ENCODE data around the gene TRIP6. TPM values are rescaled to one million over a fixed set of nuclear protein-coding genes. Genes with fewer than 3 reads are reported as not detected.

Gene TRIP6
- total RNA-seq, 2 donors from 2014 or later: 71.9 to 103 TPM

DNA sequence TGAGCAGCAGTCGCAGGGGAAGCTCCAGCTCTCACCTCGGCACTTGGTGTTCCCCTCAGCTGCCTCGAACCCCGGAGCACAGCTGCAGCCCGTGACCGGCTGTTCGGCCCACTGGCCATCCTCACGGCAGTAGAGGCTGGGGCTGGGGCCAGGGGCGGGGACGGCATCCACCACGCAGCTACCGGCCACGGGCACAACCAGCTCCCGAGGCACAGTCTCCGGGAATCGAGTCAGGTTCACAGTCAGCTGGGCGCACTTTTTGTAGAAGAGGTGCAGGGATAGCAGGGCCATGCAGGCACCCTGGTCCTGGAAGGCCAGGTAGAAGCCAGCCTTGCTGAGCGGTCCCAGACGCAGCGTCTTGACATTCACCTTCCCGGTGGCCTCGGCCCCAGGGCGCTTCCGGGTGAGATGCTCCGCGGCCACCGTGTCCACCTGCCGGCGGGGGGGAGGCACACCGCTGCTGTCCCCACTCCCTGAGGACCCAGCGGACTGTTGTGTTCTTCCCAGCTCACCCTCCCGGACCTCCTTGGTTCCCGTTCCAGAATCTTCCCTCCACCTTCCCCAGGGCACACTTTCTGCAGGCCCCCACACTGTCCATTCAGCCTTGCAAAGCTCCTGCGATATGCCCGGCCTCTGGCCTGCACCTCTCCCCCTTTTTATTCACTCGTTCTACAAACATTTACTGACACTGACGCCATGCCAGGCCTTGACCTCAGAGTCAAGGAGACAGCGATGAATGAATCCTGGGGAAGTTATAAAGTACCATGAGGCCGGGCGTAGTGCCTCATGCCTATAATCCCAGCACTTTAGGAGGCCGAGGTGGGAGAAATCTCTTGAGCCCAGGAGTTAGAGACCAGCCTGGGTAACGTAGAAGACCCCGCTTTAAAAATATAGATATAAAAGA is 44.7 kb upstream of the TRIP6 start:
- peaks cover 0 to 12% of the 10 kb centered on the region in 2 donors for H3K4me1 ChIP-seq (ENCODE audit: control insufficient read depth in 1 of 2, low read depth in 2 of 2)
- H3K4me3 ChIP-seq: no peak overlapping the region
- no peak overlapping the region for H3K27ac ChIP-seq
- TF ChIP-seq, protein P1, sequence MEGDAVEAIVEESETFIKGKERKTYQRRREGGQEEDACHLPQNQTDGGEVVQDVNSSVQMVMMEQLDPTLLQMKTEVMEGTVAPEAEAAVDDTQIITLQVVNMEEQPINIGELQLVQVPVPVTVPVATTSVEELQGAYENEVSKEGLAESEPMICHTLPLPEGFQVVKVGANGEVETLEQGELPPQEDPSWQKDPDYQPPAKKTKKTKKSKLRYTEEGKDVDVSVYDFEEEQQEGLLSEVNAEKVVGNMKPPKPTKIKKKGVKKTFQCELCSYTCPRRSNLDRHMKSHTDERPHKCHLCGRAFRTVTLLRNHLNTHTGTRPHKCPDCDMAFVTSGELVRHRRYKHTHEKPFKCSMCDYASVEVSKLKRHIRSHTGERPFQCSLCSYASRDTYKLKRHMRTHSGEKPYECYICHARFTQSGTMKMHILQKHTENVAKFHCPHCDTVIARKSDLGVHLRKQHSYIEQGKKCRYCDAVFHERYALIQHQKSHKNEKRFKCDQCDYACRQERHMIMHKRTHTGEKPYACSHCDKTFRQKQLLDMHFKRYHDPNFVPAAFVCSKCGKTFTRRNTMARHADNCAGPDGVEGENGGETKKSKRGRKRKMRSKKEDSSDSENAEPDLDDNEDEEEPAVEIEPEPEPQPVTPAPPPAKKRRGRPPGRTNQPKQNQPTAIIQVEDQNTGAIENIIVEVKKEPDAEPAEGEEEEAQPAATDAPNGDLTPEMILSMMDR (IDR thresholded peaks at IDR 0.05): no peak
- no peaks in the 10 kb centered on the region for H3K9me3 ChIP-seq
- ATAC-seq (ENCODE audit: insufficient number of reproducible peaks, low FRiP score, low read depth) (no peak), DNase-seq (ENCODE audit: low spot score) (no peak)
- H3K36me3 ChIP-seq: no peaks in the 10 kb centered on the region
- H3K27me3 ChIP-seq (replicated peaks; ENCODE audit: insufficient read depth): peaks cover 13% of the 10 kb centered on the region

DNA sequence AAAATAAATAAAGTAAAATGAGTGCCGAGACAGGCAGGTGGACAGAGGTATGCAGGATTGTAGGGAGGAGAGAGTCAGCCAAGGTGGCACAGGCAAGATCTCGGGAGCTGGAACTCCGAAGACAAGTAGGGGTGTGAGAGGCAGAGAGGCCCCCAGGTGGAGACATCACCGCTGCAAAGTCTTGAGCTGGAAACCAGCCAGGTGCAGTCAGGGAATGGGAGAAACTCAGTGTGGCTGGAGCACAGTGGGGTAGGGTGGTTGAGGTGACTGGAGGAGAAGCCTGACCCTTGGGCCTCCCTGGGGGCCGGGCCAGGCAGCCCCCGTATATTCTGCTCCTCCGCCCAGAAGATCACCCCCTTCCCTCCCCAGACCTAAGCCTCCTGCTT is 44.1 kb upstream of the TRIP6 start:
- peaks cover 0 to 19% of the 10 kb centered on the region in 2 donors for H3K4me1 ChIP-seq (ENCODE audit: control insufficient read depth in 1 of 2, low read depth in 2 of 2)
- no peaks in the 10 kb centered on the region for H3K9me3 ChIP-seq
- H3K27ac ChIP-seq: no peak overlapping the region
- no peak for ATAC-seq (ENCODE audit: insufficient number of reproducible peaks, low FRiP score, low read depth)
- no peak overlapping the region for H3K4me3 ChIP-seq
- TF ChIP-seq, protein P1 (IDR thresholded peaks at IDR 0.05): no peak
- no peak for DNase-seq (ENCODE audit: low spot score)
- no peaks in the 10 kb centered on the region for H3K36me3 ChIP-seq
- H3K27me3 ChIP-seq (replicated peaks; ENCODE audit: insufficient read depth): peaks cover 13% of the 10 kb centered on the region

DNA sequence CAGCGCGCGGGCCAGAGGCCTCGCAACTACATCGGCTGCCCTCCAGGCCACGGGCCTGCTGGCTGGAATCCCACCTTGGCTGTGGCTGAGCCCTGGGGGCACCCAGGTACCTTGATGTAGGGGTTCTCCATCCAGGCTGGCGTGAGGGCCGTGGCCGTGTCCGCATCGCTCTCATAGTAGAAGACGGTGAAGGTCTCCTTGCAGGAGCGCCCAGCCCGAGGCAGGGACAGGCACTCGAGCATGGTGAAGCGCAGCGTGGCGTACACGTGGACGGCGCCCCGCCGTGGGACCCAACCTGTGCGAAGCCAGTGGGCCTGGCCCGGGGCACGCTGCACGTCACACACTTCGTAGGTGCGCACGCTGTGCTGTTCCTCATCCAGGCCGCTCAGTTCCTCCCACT is 43.7 kb upstream of the TRIP6 start:
- no peaks in the 10 kb centered on the region for H3K36me3 ChIP-seq

DNA sequence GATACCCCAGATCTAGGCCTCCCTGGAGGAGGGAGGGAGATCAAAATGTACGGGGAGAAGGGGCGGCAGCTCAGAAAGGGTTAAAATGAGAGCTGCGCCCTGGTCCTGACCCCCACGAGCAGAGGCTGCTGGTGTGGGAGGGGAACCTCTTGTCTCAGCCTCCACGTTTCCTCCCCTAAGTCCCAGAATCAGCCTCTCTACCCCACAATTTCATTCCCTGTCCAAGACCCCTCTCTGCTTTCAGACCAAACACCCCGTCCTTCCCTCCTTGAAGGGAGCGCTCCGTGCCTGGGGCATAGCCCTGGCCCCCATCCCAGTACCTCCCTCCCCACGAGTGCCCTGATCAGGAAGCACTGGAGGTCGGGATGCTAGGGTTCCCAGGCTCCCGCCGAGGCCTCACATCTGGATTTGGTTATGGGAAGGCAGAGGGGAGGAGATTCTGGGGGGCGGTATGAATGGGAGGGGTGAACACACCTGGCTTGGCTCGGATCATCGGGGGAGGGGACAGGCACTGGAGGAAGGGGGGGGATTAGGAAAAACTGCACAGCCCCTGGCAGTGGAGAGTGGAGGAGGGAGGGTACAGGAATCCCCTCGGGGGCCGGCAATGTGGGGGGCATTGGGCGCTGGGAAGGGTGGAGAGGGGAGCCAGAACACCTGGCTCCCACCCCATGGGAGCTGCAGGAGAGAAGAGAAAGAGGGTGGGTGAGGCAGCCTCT is 42.5 kb upstream of the TRIP6 start:
- TF ChIP-seq, protein P1 (IDR thresholded peaks at IDR 0.05): no peak
- peak overlapping the region; percentile 71 for H3K4me3 ChIP-seq
- no peaks in the 10 kb centered on the region for H3K36me3 ChIP-seq
- DNase-seq (ENCODE audit: low spot score): no peak
- peaks cover 18% of the 10 kb centered on the region for H3K27me3 ChIP-seq (replicated peaks; ENCODE audit: insufficient read depth)
- no peak for ATAC-seq (ENCODE audit: insufficient number of reproducible peaks, low FRiP score, low read depth)
- no peaks in the 10 kb centered on the region for H3K9me3 ChIP-seq
- H3K27ac ChIP-seq: no peak overlapping the region
- peaks cover 0 to 19% of the 10 kb centered on the region in 2 donors for H3K4me1 ChIP-seq (ENCODE audit: control insufficient read depth in 1 of 2, low read depth in 2 of 2)

More for the DNA sequence above, 43.7 kb upstream of the TRIP6 start:
- Histone ChIP-seq H3K9me3 (no peaks in the 10 kb centered on the region), H3K27ac (no peak overlapping the region), H3K4me3 (no peak overlapping the region), H3K27me3 (replicated peaks; ENCODE audit: insufficient read depth) (peaks cover 16% of the 10 kb centered on the region), H3K4me1 (ENCODE audit: control insufficient read depth in 1 of 2, low read depth in 2 of 2) (peaks cover 0 to 19% of the 10 kb centered on the region in 2 donors)
- no peak for ATAC-seq (ENCODE audit: insufficient number of reproducible peaks, low FRiP score, low read depth)
- TF ChIP-seq, protein P1 (IDR thresholded peaks at IDR 0.05): no peak
- no peak for DNase-seq (ENCODE audit: low spot score)

DNA sequence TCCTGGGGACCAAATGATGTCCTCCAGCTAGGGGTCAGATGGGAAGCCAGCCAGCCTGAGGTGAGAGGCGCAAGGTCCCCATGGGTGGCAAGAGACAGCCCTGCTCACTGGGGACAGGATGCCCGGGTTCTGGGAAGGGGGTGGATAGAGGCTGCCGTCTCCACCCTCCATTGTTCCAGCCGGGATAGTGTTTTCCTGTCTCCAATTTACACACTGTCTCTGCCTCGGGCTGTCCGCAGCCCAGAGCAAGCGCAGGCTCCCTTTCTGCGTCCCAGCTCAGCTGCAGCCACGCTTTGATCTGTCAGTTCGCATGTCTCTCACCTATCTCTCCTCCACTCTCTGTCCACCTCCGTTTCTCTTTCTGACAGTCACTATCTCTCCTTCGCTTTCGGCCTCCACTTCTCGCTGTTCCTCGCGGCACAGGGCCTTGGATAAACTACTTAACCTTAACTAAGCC is 41.9 kb upstream of the TRIP6 start:
- no peak overlapping the region for H3K27ac ChIP-seq

More for the DNA sequence above, 41.9 kb upstream of the TRIP6 start:
- Histone ChIP-seq H3K4me1 (ENCODE audit: control insufficient read depth in 1 of 2, low read depth in 2 of 2) (peaks cover 0 to 19% of the 10 kb centered on the region in 2 donors), H3K36me3 (no peaks in the 10 kb centered on the region), H3K4me3 (peak overlapping the region; percentile 71), H3K9me3 (no peaks in the 10 kb centered on the region), H3K27me3 (replicated peaks; ENCODE audit: insufficient read depth) (peaks cover 18% of the 10 kb centered on the region)
- no peak for DNase-seq (ENCODE audit: low spot score)
- ATAC-seq (ENCODE audit: insufficient number of reproducible peaks, low FRiP score, low read depth): no peak
- TF ChIP-seq, protein P1 (IDR thresholded peaks at IDR 0.05): no peak
